Prostate gland (tissue), 2 donors: Measurements from ENCODE around the gene PPY. TPM values are rescaled to one million over a fixed set of nuclear protein-coding genes. Genes with fewer than 3 reads are reported as not detected.

Source experiments
- DNase-seq: peaks from one replicate; pipeline ENCODE4 v3.0.0-alpha.2; 2019; ENCODE audit warnings: low spot score
- H3K27ac ChIP-seq, 2 donors: fragments of 200-600 bp; sonication (generic); 2 replicates each; pipeline ENCODE4 v1.5.1; 2017 to 2019
- H3K27me3 ChIP-seq: fragments of 200-600 bp; sonication (generic); replicated peaks from 2 replicates; pipeline ENCODE4 v1.5.1; 2019; ENCODE audit not compliant: insufficient read depth
- H3K36me3 ChIP-seq, 2 donors: fragments of 200-600 bp; sonication (generic); 1 replicate in 1 of 2; 2 replicates in 1 of 2; pipeline versions ENCODE4 v1.5.1 to v1.8.1; 2017 to 2019
- H3K4me1 ChIP-seq: fragments of 200-600 bp; sonication (generic); replicated peaks from 2 replicates; pipeline ENCODE4 v1.5.1; 2019
- H3K4me3 ChIP-seq, 2 donors: fragments of 200-600 bp; sonication (generic); 2 replicates each; pipeline ENCODE4 v1.5.1; 2017 to 2019
- H3K9me3 ChIP-seq: fragments of 200-600 bp; sonication (generic); 2 replicates; pipeline ENCODE4 v1.5.1; 2017
- CTCF ChIP-seq, 4 experiments: fragments of 200-600 bp in 2 of 4; fragments of 450-650 bp in 2 of 4; sonication (generic) in 2 of 4; IDR thresholded peaks; 1 replicate in 3 of 4; 2 replicates in 1 of 4; pipeline ENCODE4 v1.5.1; 2016 to 2019; ENCODE audit warnings: antibody characterized with exemption in 4 of 4, mild to moderate bottlenecking in 2 of 4, moderate library complexity in 2 of 4
- POLR2A ChIP-seq: fragments of 450-650 bp; IDR thresholded peaks from one replicate; pipeline ENCODE4 v1.6.1; 2016; ENCODE audit warnings: antibody characterized with exemption, mild to moderate bottlenecking
- POLR2AphosphoS5 ChIP-seq: sonication (generic); formaldehyde crosslinking; IDR thresholded peaks from one replicate; pipeline ENCODE4 v1.6.1; 2017; ENCODE audit warnings: antibody characterized with exemption
- WGBS: methylation state at CpG from one replicate; pipeline ENCODE4 v1.1.5; 2018; 5-methylcytosine and 5-hydroxymethylcytosine counted together
- intact Hi-C: fragments of 100-400 bp; cut with DNase I; formaldehyde crosslinking; loops from one replicate; pipeline ENCODE4 v1.14.2; 2022
- total RNA-seq, 2 donors: library from RNA; depleted of rRNA; stranded (reverse); fragments of >200 nt; gene quantifications; one replicate each; pipeline ENCODE4 v1.1.0, GENCODE V29; 2016

The PPY gene
- total RNA-seq, 2 donors from 2014 or later, result not detected

- intact Hi-C loops, result no loop called here
- peaks cover 6% of the 10 kb centered on the region for H3K4me1 ChIP-seq
- H3K4me3 ChIP-seq, result no peak overlapping the region
- no peak for DNase-seq
- TF ChIP-seq POLR2A, result no peak
- TF ChIP-seq POLR2AphosphoS5, result no peak
- TF ChIP-seq CTCF (IDR thresholded peaks at IDR 0.05), result no peak
- H3K9me3 ChIP-seq, result no peaks in the 10 kb centered on the region
- H3K27ac ChIP-seq, result no peak overlapping the region
- H3K27me3 ChIP-seq, result no peaks in the 10 kb centered on the region
- WGBS, result 63% methylated on average over 7 of the region's 7 CpGs
- H3K36me3 ChIP-seq, result no peaks in the 10 kb centered on the region
These were observed 32.6 kb downstream of the PPY start for GRCh38 chr17:43909537-43910231.

GRCh38 chr17:43907998-43908721 is 34.1 kb downstream of the PPY start:
- intact Hi-C loops, result no loop called here
- Histone ChIP-seq H3K27me3 (no peaks in the 10 kb centered on the region), H3K4me3 (peak overlapping the region; percentile 52 to 56), H3K4me1 (peaks cover 6% of the 10 kb centered on the region), H3K27ac (peak overlapping the region; percentile 79 to 86), H3K36me3 (no peaks in the 10 kb centered on the region), H3K9me3 (no peaks in the 10 kb centered on the region)
- DNase-seq, result peak; percentile 64
- TF ChIP-seq POLR2A (peak; percentile 16), POLR2AphosphoS5 (peak; percentile 77), CTCF (IDR thresholded peaks at IDR 0.05) (no peak)
- WGBS, result 13% methylated on average over 26 of the region's 26 CpGs

GRCh38 chr17:43907425-43907981 is 34.8 kb downstream of the PPY start, which contains the start of gene MPP2:
Gene MPP2, minus strand, starts transcription at chr17:43907536. Its CDS starts 3,076 bp downstream, at chr17:43904460.
- intact Hi-C loops, result no loop called here
- peak within 1 kb of the TSS; percentile 79 to 86 for H3K27ac ChIP-seq
- WGBS, result under 1% methylated on average over 36 of the region's 36 CpGs
- no peaks in the 10 kb centered on the region for H3K9me3 ChIP-seq
- H3K4me3 ChIP-seq, result peak within 1 kb of the TSS; percentile 52 to 56
- TF ChIP-seq CTCF (IDR thresholded peaks at IDR 0.05) (peak in 2 of 4 experiments; percentile 31 to 39), POLR2A (no peak), POLR2AphosphoS5 (peak; percentile 64)
- peak; percentile 68 for DNase-seq
- peaks cover 6% of the 10 kb centered on the region for H3K4me1 ChIP-seq
- H3K36me3 ChIP-seq, result no peaks in the 10 kb centered on the region
- H3K27me3 ChIP-seq, result no peaks in the 10 kb centered on the region

GRCh38 chr17:43906951-43907424 is 35.3 kb downstream of the PPY start:
- Histone ChIP-seq H3K4me1 (peaks cover 6% of the 10 kb centered on the region), H3K27me3 (no peaks in the 10 kb centered on the region), H3K36me3 (no peaks in the 10 kb centered on the region), H3K9me3 (no peaks in the 10 kb centered on the region), H3K4me3 (peak overlapping the region; percentile 52 to 56), H3K27ac (peak overlapping the region; percentile 79 to 86)
- intact Hi-C loops, result no loop called here
- under 1% methylated on average over 26 of the region's 29 CpGs for WGBS
- TF ChIP-seq POLR2AphosphoS5 (no peak), POLR2A (no peak), CTCF (IDR thresholded peaks at IDR 0.05) (no peak)
- no peak for DNase-seq
